ENCODE results near the gene CFAP410.

Gene CFAP410

GRCh38 chr21:44294391-44295162 is 44.6 kb downstream of the CFAP410 start:
- no peak overlapping the region for H3K4me3 ChIP-seq (ENCODE audit: low read depth, low read length)
- TF ChIP-seq, protein P1, sequence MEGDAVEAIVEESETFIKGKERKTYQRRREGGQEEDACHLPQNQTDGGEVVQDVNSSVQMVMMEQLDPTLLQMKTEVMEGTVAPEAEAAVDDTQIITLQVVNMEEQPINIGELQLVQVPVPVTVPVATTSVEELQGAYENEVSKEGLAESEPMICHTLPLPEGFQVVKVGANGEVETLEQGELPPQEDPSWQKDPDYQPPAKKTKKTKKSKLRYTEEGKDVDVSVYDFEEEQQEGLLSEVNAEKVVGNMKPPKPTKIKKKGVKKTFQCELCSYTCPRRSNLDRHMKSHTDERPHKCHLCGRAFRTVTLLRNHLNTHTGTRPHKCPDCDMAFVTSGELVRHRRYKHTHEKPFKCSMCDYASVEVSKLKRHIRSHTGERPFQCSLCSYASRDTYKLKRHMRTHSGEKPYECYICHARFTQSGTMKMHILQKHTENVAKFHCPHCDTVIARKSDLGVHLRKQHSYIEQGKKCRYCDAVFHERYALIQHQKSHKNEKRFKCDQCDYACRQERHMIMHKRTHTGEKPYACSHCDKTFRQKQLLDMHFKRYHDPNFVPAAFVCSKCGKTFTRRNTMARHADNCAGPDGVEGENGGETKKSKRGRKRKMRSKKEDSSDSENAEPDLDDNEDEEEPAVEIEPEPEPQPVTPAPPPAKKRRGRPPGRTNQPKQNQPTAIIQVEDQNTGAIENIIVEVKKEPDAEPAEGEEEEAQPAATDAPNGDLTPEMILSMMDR (IDR thresholded peaks at IDR 0.05; ENCODE audit: control insufficient read depth, extremely low read depth, insufficient read depth): no peak
- DNase-seq (ENCODE audit: low read depth): no peak

- TF ChIP-seq, protein P1 (IDR thresholded peaks at IDR 0.05; ENCODE audit: control insufficient read depth, extremely low read depth, insufficient read depth): no peak
- H3K4me3 ChIP-seq (ENCODE audit: low read depth, low read length): no peak overlapping the region
- no peak for DNase-seq (ENCODE audit: low read depth)
These were observed 45.5 kb downstream of the CFAP410 start for GRCh38 chr21:44293551-44294231.

GRCh38 chr21:44292812-44293195 is 46.4 kb downstream of the CFAP410 start:
- TF ChIP-seq, protein P1 (IDR thresholded peaks at IDR 0.05; ENCODE audit: control insufficient read depth, extremely low read depth, insufficient read depth): no peak
- H3K4me3 ChIP-seq (ENCODE audit: low read depth, low read length): no peak overlapping the region
- DNase-seq (ENCODE audit: low read depth): no peak

DNA sequence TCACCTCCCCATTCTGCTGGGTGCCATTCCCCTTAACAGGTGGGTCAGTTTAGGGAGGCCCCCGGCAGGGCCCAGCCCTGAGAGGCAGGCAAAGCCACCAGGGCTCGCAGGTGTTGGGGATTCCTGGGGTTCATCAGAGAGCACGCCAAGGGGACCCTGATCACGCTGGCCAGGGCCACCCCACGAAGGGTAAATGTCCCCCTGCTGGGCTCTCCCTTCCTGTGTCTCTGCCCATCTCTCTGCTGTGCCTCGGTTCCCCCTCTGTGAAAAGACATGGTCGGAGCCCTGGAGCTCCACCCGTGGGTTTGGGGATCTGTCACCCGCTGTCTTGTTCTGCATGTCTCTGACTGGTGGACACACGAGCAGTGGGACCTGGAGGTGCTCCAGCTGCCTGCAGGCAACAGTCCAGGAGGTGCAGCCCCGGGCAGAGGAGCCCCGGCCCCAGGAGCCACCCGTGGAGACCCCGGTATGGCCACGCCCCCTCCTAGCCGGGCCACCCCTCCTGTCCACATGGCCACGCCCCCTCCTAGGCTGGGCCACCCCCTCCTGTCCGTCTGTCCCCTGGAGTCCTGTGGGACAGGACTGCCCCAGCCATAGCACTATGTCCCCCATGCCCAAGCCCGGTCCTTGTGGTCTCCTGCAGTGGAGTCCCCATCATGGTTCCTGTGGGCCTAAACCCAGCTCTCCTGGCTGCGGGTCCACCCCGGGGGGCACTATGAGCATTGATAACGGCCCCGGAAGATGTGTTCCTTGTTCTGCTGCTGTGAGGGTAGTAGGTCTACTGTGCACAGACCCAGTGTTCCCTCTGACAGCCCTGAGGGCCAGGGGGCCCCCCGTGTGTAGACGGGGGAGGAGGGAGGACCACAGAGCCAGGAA is 47.0 kb downstream of the CFAP410 start:
- TF ChIP-seq, protein P1 (IDR thresholded peaks at IDR 0.05; ENCODE audit: control insufficient read depth, extremely low read depth, insufficient read depth): no peak
- no peak for DNase-seq (ENCODE audit: low read depth)
- H3K4me3 ChIP-seq (ENCODE audit: low read depth, low read length): no peak overlapping the region

- no peak for DNase-seq (ENCODE audit: low read depth)
- TF ChIP-seq, protein P1 (IDR thresholded peaks at IDR 0.05; ENCODE audit: control insufficient read depth, extremely low read depth, insufficient read depth): no peak
- H3K4me3 ChIP-seq (ENCODE audit: low read depth, low read length): no peak overlapping the region
These were observed 47.9 kb downstream of the CFAP410 start for GRCh38 chr21:44291078-44291935.

Data from LNCaP clone FGC (cell line).